ENCODE data around the gene NEUROD2.

The NEUROD2 gene

DNA sequence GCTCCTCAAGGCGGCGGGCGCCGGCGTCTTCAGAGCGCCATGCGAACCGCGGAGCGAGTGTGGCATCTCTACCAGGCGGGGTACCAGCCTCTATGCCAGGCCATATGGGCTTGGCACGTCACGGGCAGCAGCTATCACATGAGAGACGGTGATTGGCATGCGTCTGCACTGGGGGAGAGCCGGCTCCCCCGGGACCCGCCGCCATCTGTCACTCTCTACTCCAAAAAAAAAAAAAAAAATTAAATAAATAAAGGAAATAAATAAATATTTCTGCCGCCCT lies at the start of gene NEUROD2:
Gene NEUROD2, minus strand, starts transcription at position 70 of the 280 bp plus-strand sequence. CDS start 1,321 bp downstream, outside the sequence.
- Histone ChIP-seq H3K9me3 (ENCODE audit: control insufficient read depth, insufficient read depth, low read length) (no peaks in the 10 kb centered on the region), H3K4me1 (ENCODE audit: control insufficient read depth, insufficient read depth, low read length) (peaks cover 10% of the 10 kb centered on the region), H3K27me3 (ENCODE audit: control insufficient read depth, insufficient read depth, low read length) (peaks cover 61% of the 10 kb centered on the region), H3K27ac (ENCODE audit: low read length) (no peak within 1 kb of the TSS), H3K36me3 (ENCODE audit: control insufficient read depth, insufficient read depth, low read length) (no peaks in the 10 kb centered on the region), H3K4me3 (ENCODE audit: low read length) (peak within 1 kb of the TSS; percentile 12; the same call in 1 of the 2 replicates)
- no peak for DNase-seq (ENCODE audit: low read depth, low spot score)
- WGBS (ENCODE audit: insufficient coverage, insufficient read length) = no CpG with 5 or more reads among the region's 20 CpGs

DNA sequence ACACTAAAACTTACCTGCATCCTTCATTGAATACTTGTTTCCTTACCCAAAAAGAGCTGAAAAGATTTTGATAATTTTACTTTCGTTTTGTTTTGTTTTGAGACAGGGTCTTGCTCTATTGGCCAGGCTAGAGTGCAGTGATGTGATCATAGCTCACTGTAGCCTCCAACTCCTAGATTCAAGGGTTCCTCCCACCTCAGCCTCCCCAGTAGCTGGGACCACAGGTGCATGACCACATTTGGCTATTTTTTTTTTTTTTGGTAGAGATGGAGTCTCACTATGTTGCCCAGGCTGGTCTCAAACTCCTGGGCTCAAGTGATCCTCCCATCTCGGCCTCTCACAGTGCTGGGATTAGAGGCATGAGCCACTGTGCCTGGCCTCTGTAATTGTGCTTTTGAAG lies 47.4 kb upstream of the NEUROD2 start:
- Histone ChIP-seq H3K4me1 (ENCODE audit: control insufficient read depth, insufficient read depth, low read length) (peaks cover 20% of the 10 kb centered on the region), H3K27ac (ENCODE audit: low read length) (no peak overlapping the region), H3K27me3 (ENCODE audit: control insufficient read depth, insufficient read depth, low read length) (no peaks in the 10 kb centered on the region), H3K4me3 (ENCODE audit: low read length) (no peak overlapping the region), H3K9me3 (ENCODE audit: control insufficient read depth, insufficient read depth, low read length) (no peaks in the 10 kb centered on the region), H3K36me3 (ENCODE audit: control insufficient read depth, insufficient read depth, low read length) (peaks cover 5% of the 10 kb centered on the region; the same call in 1 of the 2 replicates)
- no peak for DNase-seq (ENCODE audit: low read depth, low spot score)
- WGBS (ENCODE audit: insufficient coverage, insufficient read length) = no CpG with 5 or more reads among the region's 2 CpGs

DNA sequence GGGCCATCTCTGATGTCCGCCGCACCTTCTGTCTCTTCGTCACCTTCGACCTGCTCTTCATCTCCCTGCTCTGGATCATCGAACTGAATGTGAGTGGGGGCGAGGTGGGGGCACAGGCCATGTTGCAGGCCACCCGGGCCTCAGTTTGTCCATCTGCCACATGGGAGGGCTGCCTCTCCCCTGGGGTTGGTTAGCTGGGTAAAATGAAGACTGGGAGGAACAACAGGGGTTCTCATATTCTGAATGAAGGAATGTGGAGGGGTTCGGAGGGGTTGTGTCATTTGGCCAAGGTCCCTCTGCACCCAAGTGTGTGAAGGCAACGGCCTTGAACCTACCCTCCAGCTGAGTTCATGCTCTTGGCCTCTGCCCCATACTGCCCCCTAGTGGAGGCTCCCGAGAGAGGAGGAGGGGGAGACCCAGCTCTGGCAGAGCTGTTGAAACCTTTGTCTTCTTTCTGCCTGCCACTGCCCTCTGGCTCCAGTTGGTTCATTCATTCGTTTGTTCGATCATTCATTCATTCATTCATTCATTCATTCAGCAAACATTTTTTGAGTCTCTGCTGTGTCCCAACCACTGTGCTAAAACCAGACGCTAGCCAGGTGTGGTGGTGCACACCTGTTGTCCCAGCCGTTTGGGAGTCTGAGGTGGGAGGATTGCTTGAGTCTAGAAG lies 46.1 kb upstream of the NEUROD2 start:
- peaks cover 20% of the 10 kb centered on the region for H3K4me1 ChIP-seq (ENCODE audit: control insufficient read depth, insufficient read depth, low read length)
- DNase-seq (ENCODE audit: low read depth, low spot score) = no peak
- 0 out of 2 replicates have a peak, but pooled peaks cover 2% of the 10 kb centered on the region for H3K36me3 ChIP-seq (ENCODE audit: control insufficient read depth, insufficient read depth, low read length)
- no peak overlapping the region for H3K4me3 ChIP-seq (ENCODE audit: low read length)
- no peak overlapping the region for H3K27ac ChIP-seq (ENCODE audit: low read length)
- no peaks in the 10 kb centered on the region for H3K9me3 ChIP-seq (ENCODE audit: control insufficient read depth, insufficient read depth, low read length)
- H3K27me3 ChIP-seq (ENCODE audit: control insufficient read depth, insufficient read depth, low read length) = no peaks in the 10 kb centered on the region
- no CpG with 5 or more reads among the region's 14 CpGs for WGBS (ENCODE audit: insufficient coverage, insufficient read length)

DNA sequence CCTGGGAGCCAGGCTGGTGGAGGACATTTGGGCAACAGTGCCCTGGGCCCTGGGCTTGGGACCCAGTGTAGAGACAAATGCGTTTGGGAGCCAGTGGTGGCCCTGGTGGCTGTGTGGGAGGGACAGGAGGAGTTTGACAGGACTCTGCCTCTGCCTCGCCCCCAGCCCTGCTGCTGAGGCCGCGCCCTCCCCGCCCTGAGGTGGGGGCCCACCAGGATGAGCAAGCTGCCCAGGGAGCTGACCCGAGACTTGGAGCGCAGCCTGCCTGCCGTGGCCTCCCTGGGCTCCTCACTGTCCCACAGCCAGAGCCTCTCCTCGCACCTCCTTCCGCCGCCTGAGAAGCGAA lies 45.6 kb upstream of the NEUROD2 start:
- Histone ChIP-seq H3K36me3 (ENCODE audit: control insufficient read depth, insufficient read depth, low read length) (0 out of 2 replicates have a peak, but pooled peaks cover 2% of the 10 kb centered on the region), H3K27me3 (ENCODE audit: control insufficient read depth, insufficient read depth, low read length) (no peaks in the 10 kb centered on the region), H3K4me3 (ENCODE audit: low read length) (no peak overlapping the region), H3K27ac (ENCODE audit: low read length) (no peak overlapping the region), H3K4me1 (ENCODE audit: control insufficient read depth, insufficient read depth, low read length) (peaks cover 20% of the 10 kb centered on the region), H3K9me3 (ENCODE audit: control insufficient read depth, insufficient read depth, low read length) (no peaks in the 10 kb centered on the region)
- no peak for DNase-seq (ENCODE audit: low read depth, low spot score)
- no CpG with 5 or more reads among the region's 12 CpGs for WGBS (ENCODE audit: insufficient coverage, insufficient read length)

DNA sequence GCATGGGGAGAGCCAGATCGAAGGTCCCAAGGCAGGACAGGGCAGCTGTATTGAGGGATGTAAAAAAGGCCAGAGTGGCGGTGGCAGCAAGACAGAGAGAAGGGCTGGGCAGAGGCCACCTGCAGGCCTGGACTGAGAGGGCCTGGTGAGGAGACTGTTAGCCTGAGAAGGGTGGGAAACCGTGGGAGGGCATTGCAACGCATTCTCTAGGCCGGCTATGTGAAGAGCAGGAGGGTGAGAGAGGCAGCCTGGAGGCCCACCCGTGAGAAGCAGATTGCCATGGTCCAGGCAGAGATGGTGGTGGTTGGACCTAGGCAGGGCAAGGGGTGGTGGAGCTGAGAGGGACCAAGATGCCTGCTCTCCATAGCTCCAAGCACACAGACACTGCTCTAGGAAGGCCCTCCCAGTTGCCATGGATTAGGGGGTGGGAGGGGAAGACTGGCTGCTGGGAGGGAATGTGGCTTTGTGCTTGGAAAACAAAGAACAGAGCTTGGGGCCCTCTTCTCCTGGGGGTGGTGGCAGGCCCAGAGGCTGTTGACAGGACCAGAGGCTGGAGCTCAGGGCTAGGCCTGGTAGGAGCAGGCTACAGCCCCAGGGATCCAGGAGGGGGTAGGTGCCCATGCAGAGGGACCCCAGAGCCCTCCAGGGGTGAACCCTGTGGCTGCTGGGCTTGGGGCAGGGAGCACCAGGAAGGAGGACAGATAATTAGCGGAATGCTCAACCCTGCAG lies 45.0 kb upstream of the NEUROD2 start:
- no peak overlapping the region for H3K4me3 ChIP-seq (ENCODE audit: low read length)
- H3K4me1 ChIP-seq (ENCODE audit: control insufficient read depth, insufficient read depth, low read length) = peaks cover 17% of the 10 kb centered on the region
- no peaks in the 10 kb centered on the region for H3K9me3 ChIP-seq (ENCODE audit: control insufficient read depth, insufficient read depth, low read length)
- DNase-seq (ENCODE audit: low read depth, low spot score) = no peak
- H3K27ac ChIP-seq (ENCODE audit: low read length) = no peak overlapping the region
- no peaks in the 10 kb centered on the region for H3K27me3 ChIP-seq (ENCODE audit: control insufficient read depth, insufficient read depth, low read length)
- WGBS (ENCODE audit: insufficient coverage, insufficient read length) = no CpG with 5 or more reads among the region's 7 CpGs
- 0 out of 2 replicates have a peak, but pooled peaks cover 2% of the 10 kb centered on the region for H3K36me3 ChIP-seq (ENCODE audit: control insufficient read depth, insufficient read depth, low read length)

DNA sequence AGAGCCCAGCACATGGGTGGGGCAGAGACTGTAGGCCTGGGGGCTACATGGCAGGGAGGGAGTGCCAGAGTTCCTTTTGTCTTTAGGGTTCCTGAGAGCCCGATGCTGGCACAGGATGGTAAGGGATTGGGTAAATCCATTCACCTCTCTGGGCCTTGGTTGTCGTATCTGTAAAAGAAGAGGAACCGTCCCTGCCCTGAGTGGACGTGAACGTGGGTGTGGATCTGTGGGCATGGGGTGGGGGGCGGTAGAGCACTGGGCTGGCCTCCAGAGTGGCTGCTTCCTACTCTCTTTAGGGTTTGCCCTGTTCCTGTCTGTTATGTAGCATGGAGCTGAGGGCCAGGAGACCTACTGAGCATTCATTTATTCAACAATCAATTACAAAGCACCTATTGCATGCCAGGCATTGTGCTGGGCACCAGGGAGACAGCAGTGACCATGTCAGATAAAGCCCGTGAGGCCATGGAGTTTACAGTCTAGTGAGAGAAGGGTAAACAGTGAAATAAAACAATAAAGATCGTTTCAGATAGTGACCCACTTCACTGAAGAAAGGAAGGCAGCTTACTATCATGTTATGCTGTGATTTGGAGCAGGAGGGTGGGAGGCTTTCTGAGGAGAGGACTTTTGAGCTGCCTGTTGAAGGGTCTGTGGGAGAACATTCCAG lies 44.3 kb upstream of the NEUROD2 start:
- no peaks in the 10 kb centered on the region for H3K9me3 ChIP-seq (ENCODE audit: control insufficient read depth, insufficient read depth, low read length)
- no peak overlapping the region for H3K4me3 ChIP-seq (ENCODE audit: low read length)
- peaks cover 14% of the 10 kb centered on the region for H3K4me1 ChIP-seq (ENCODE audit: control insufficient read depth, insufficient read depth, low read length)
- DNase-seq (ENCODE audit: low read depth, low spot score) = no peak
- no peak overlapping the region for H3K27ac ChIP-seq (ENCODE audit: low read length)
- WGBS (ENCODE audit: insufficient coverage, insufficient read length) = no CpG with 5 or more reads among the region's 8 CpGs
- H3K36me3 ChIP-seq (ENCODE audit: control insufficient read depth, insufficient read depth, low read length) = no peaks in the 10 kb centered on the region
- H3K27me3 ChIP-seq (ENCODE audit: control insufficient read depth, insufficient read depth, low read length) = no peaks in the 10 kb centered on the region

DNA sequence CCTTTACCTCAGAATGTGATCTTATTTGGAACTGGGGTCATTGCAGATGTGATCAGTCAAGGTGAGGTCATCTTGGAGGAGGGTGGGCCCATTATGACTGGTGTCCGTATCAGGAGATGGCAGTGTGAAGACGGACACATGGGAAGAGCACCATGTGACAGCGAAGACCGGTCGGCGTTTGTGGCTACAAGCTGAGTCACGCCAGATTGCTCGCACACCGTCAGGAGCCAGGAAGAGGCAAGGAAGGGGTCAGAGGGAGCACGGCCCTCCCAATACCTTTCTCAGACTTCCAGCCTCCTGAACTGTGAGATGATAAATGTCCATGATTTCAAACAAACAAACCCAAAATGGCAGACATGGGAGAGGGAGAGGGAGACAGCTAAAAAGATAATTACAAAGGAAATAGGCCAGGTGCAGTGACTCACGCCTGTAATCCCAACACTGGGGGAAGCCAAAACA lies 42.4 kb upstream of the NEUROD2 start:
- H3K4me3 ChIP-seq (ENCODE audit: low read length) = no peak overlapping the region
- peaks cover 14% of the 10 kb centered on the region for H3K4me1 ChIP-seq (ENCODE audit: control insufficient read depth, insufficient read depth, low read length)
- no peak overlapping the region for H3K27ac ChIP-seq (ENCODE audit: low read length)
- H3K36me3 ChIP-seq (ENCODE audit: control insufficient read depth, insufficient read depth, low read length) = no peaks in the 10 kb centered on the region
- H3K9me3 ChIP-seq (ENCODE audit: control insufficient read depth, insufficient read depth, low read length) = no peaks in the 10 kb centered on the region
- no peak for DNase-seq (ENCODE audit: low read depth, low spot score)
- no CpG with 5 or more reads among the region's 11 CpGs for WGBS (ENCODE audit: insufficient coverage, insufficient read length)
- H3K27me3 ChIP-seq (ENCODE audit: control insufficient read depth, insufficient read depth, low read length) = no peaks in the 10 kb centered on the region

DNA sequence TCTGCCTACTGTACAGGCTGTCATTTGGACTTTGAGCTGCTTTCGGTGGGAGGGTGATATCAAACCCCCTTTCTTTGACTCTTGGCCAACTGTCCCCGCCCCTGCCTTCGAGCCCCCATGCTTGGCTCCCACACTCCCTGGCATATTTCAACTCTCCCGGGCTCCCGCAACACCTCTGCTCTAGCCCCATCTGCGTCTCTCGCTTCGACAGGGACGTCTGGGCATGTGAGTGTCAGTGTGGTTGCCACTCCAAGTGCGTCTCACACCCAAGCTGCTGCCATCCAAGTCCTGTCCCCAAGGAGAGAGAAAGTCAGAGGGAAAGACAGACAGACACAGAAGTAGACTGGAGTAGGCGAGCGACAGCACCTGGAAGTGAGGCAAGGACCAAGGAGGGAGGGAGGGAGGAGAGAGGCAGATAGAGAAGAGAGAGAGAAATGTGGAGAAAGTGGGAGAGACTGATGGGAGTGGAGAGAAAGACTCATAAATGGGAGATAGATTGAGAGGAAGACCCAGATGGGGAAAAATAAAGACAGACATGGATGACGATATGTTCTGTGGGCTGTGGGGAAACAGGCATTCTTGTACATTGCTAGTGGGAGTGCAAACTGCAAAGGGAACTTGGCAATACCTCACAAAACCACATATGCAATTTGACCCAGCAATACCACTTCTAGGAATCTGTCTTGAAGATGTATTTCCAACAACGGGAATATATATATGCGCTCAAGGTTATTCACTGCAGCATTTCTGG lies 41.1 kb upstream of the NEUROD2 start:
- Histone ChIP-seq H3K36me3 (ENCODE audit: control insufficient read depth, insufficient read depth, low read length) (no peaks in the 10 kb centered on the region), H3K4me3 (ENCODE audit: low read length) (no peak overlapping the region), H3K27ac (ENCODE audit: low read length) (no peak overlapping the region), H3K27me3 (ENCODE audit: control insufficient read depth, insufficient read depth, low read length) (no peaks in the 10 kb centered on the region), H3K9me3 (ENCODE audit: control insufficient read depth, insufficient read depth, low read length) (no peaks in the 10 kb centered on the region), H3K4me1 (ENCODE audit: control insufficient read depth, insufficient read depth, low read length) (peaks cover 16% of the 10 kb centered on the region)
- WGBS (ENCODE audit: insufficient coverage, insufficient read length) = no CpG with 5 or more reads among the region's 15 CpGs
- no peak for DNase-seq (ENCODE audit: low read depth, low spot score)

DNA sequence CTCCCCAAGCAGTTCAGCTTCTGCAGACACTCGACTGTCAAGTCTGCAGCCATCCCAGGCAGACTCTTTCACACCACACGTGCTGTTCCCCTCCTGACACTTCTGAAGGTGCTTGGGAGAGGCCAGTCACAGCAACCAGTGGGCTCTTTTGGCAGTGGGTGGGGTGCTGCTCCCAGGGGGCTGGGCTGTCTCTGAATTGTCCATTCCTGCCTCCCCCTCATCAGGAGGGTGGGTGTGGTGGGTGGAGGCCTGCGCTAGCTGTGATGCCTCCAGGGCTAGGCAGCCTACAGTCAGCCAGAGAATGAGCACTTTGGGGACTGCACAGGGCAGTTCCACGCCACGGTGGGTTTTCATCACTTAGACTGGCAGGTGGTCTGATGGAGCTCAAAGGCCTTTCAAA lies 39.5 kb upstream of the NEUROD2 start:
- peaks cover 9% of the 10 kb centered on the region; the same call in 1 of the 2 replicates for H3K4me1 ChIP-seq (ENCODE audit: control insufficient read depth, insufficient read depth, low read length)
- WGBS (ENCODE audit: insufficient coverage, insufficient read length) = no CpG with 5 or more reads among the region's 5 CpGs

DNA sequence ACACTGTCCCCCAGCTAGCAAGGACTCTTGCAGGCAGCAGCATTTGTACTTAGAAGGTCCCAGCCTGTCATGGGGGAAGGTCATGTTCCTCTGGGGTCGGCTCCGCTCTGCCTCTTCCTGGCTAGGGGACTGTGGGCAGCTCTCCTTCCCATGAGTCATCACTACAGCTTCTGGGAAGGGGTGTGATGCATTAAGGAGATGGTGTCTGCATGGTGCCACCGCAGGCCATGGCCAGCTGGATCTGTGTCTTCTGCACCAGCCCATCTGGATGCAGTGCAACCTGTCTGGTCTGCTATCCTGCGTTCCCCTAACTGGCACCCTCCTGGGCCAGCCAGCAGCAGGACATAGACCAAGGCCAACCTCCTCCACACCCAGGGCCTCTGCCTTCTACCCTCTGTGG lies 35.6 kb upstream of the NEUROD2 start:
- WGBS (ENCODE audit: insufficient coverage, insufficient read length) = no CpG with 5 or more reads among the region's 4 CpGs
- Histone ChIP-seq H3K36me3 (ENCODE audit: control insufficient read depth, insufficient read depth, low read length) (no peaks in the 10 kb centered on the region), H3K27me3 (ENCODE audit: control insufficient read depth, insufficient read depth, low read length) (no peaks in the 10 kb centered on the region), H3K9me3 (ENCODE audit: control insufficient read depth, insufficient read depth, low read length) (no peaks in the 10 kb centered on the region), H3K4me3 (ENCODE audit: low read length) (no peak overlapping the region), H3K4me1 (ENCODE audit: control insufficient read depth, insufficient read depth, low read length) (0 out of 2 replicates have a peak, but pooled peaks cover 6% of the 10 kb centered on the region), H3K27ac (ENCODE audit: low read length) (no peak overlapping the region)
- DNase-seq (ENCODE audit: low read depth, low spot score) = no peak

More for the DNA sequence above, 39.5 kb upstream of the NEUROD2 start:
- Histone ChIP-seq H3K36me3 (ENCODE audit: control insufficient read depth, insufficient read depth, low read length) (no peaks in the 10 kb centered on the region), H3K27me3 (ENCODE audit: control insufficient read depth, insufficient read depth, low read length) (no peaks in the 10 kb centered on the region), H3K9me3 (ENCODE audit: control insufficient read depth, insufficient read depth, low read length) (no peaks in the 10 kb centered on the region), H3K27ac (ENCODE audit: low read length) (no peak overlapping the region), H3K4me3 (ENCODE audit: low read length) (no peak overlapping the region)
- DNase-seq (ENCODE audit: low read depth, low spot score) = no peak
